Left lung (tissue), 10 donors: ENCODE data around the gene MAPK8IP3. TPM values are rescaled to one million over a fixed set of nuclear protein-coding genes. Genes with fewer than 3 reads are reported as not detected.
A peak's percentile ranks its signal among the peaks of the same experiment; 100 is the strongest.

Experiments used
- ATAC-seq: fragments of 200-7000 bp; cut with Tn5 transposase; one replicate; pipeline ENCODE4 v1.9.1; 2020; ENCODE audit warnings: moderate library complexity
- DNase-seq, 4 donors: peaks; one replicate each; pipeline ENCODE4 v3.0.0-alpha.2; 2013 to 2020
- H3K27ac ChIP-seq, 2 donors: fragments of 200-600 bp; sonication (generic) in 1 of 2; one replicate each; pipeline versions ENCODE4 v1.5.0 to v1.8.0; 2020 to 2021
- H3K27me3 ChIP-seq, 2 donors: fragments of 200-600 bp; sonication (generic) in 1 of 2; one replicate each; pipeline versions ENCODE4 v1.5.0 to v1.8.0; 2020 to 2021
- H3K36me3 ChIP-seq, 2 donors: fragments of 200-600 bp; sonication (generic) in 1 of 2; one replicate each; pipeline versions ENCODE4 v1.5.0 to v1.8.0; 2020 to 2021
- H3K4me1 ChIP-seq, 2 donors: fragments of 200-600 bp; one replicate each; pipeline ENCODE4 v1.8.0; 2021
- H3K4me3 ChIP-seq, 2 donors: fragments of 200-600 bp; sonication (generic) in 1 of 2; one replicate each; pipeline versions ENCODE4 v1.5.0 to v1.8.0; 2020 to 2021; ENCODE audit warnings: mild to moderate bottlenecking in 1 of 2
- H3K9me3 ChIP-seq, 2 donors: fragments of 200-600 bp; sonication (generic) in 1 of 2; one replicate each; pipeline versions ENCODE4 v1.5.0 to v1.8.0; 2020 to 2021
- CTCF ChIP-seq, 2 donors: fragments of 200-600 bp; sonication (generic) in 1 of 2; IDR thresholded peaks; one replicate each; pipeline versions ENCODE4 v1.5.0 to v1.8.0; 2021; ENCODE audit warnings: antibody characterized with exemption in 2 of 2
- intact Hi-C, 2 donors: fragments of 100-400 bp; cut with DNase I; formaldehyde crosslinking; loops; one replicate each; pipeline versions ENCODE4 v1.11.2 to v1.14.2; 2022
- polyA plus RNA-seq, 6 donors: library from polyadenylated mRNA; unstranded; fragments of 120-200 nt; gene quantifications; one replicate each; pipeline ENCODE4 v1.2.1, GENCODE V29; 2013; ENCODE audit not compliant: insufficient read length in 6 of 6
- total RNA-seq, 2 donors: library from RNA; stranded (reverse); fragmentation: NEBNext Ultra II Directional; extraction: Animal tissue kit (Norgen Biotek cat#: 25700); gene quantifications; one replicate each; pipeline ENCODE4 v1.2.1, GENCODE V29; 2021
- donor health status: DM: no; HTN: yes; CAD: no.
- donor health status: DM: no; HTN: no; CAD: no.

MAPK8IP3 gene
- total and polyA plus RNA-seq, 8 donors = 48.1 to 85.9 (median 64.0) TPM

- Histone ChIP-seq H3K36me3 (peaks cover 0 to 49% of the 10 kb centered on the region in 2 donors), H3K27me3 (no peaks in the 10 kb centered on the region), H3K9me3 (no peaks in the 10 kb centered on the region), H3K4me1 (peaks cover 24 to 47% of the 10 kb centered on the region in 2 donors), H3K27ac (peak within 1 kb of the TSS; percentile 89 to 93), H3K4me3 (peak within 1 kb of the TSS; percentile 86 to 93)
- DNase-seq (no peak), ATAC-seq (peak; percentile 3)
- intact Hi-C loops = no loop called here
- TF ChIP-seq CTCF (IDR thresholded peaks at IDR 0.05) = no peak
Measured at GRCh38 chr16:1772362-1772907, 66.4 kb downstream of the MAPK8IP3 start, which contains the start of gene EME2. Gene EME2, plus strand, starts transcription at chr16:1772810. Its CDS starts 418 bp downstream, at chr16:1773228.

GRCh38 chr16:1772908-1773702, 67.1 kb downstream of the MAPK8IP3 start, which contains the start of gene MRPS34:
Gene MRPS34, minus strand, starts transcription at chr16:1773134. Its CDS starts 15 bp downstream, at chr16:1773119.
- DNase-seq (peak; percentile 81 to 94 (median 86)), ATAC-seq (peak; percentile 78)
- Histone ChIP-seq H3K27me3 (no peaks in the 10 kb centered on the region), H3K4me1 (peaks cover 24 to 47% of the 10 kb centered on the region in 2 donors), H3K9me3 (no peaks in the 10 kb centered on the region), H3K4me3 (peak within 1 kb of the TSS; percentile 86 to 93), H3K27ac (peak within 1 kb of the TSS; percentile 89 to 93), H3K36me3 (peaks cover 0 to 49% of the 10 kb centered on the region in 2 donors)
- intact Hi-C loops = no loop called here
- TF ChIP-seq CTCF (IDR thresholded peaks at IDR 0.05) = peak; percentile 81 to 89

- H3K27ac ChIP-seq = peak overlapping the region; percentile 89 to 93
- no peaks in the 10 kb centered on the region for H3K27me3 ChIP-seq
- H3K36me3 ChIP-seq = peaks cover 0 to 46% of the 10 kb centered on the region in 2 donors
- intact Hi-C loops = no loop called here
- peaks cover 24 to 47% of the 10 kb centered on the region in 2 donors for H3K4me1 ChIP-seq
- ATAC-seq (peak; percentile 2), DNase-seq (no peak)
- H3K4me3 ChIP-seq = peak overlapping the region; percentile 86 to 93
- TF ChIP-seq CTCF (IDR thresholded peaks at IDR 0.05) = no peak
- H3K9me3 ChIP-seq = no peaks in the 10 kb centered on the region
Measured at GRCh38 chr16:1773703-1774447, 67.9 kb downstream of the MAPK8IP3 start.

- DNase-seq = no peak
- H3K27ac ChIP-seq = peak overlapping the region in 1 of 2 donors; percentile 93
- peaks cover 0 to 42% of the 10 kb centered on the region in 2 donors for H3K36me3 ChIP-seq
- H3K27me3 ChIP-seq = no peaks in the 10 kb centered on the region
- TF ChIP-seq CTCF (IDR thresholded peaks at IDR 0.05) = no peak
- ATAC-seq = no peak
- H3K4me1 ChIP-seq = peaks cover 24 to 47% of the 10 kb centered on the region in 2 donors
- peak overlapping the region in 1 of 2 donors; percentile 86 for H3K4me3 ChIP-seq
- intact Hi-C loops = no loop called here
- H3K9me3 ChIP-seq = no peaks in the 10 kb centered on the region
Measured at GRCh38 chr16:1774448-1774780, 68.4 kb downstream of the MAPK8IP3 start.
